NT2/D1 (cell line): Measurements from ENCODE around the gene OGT.

Source experiments
- SUZ12 ChIP-seq: IDR thresholded peaks from 2 replicates; pipeline ENCODE4 v1.6.1; 2011; ENCODE audit not compliant: insufficient read length, insufficient read depth; ENCODE audit errors: extremely low read depth
- YY1 ChIP-seq: IDR thresholded peaks from 2 replicates; pipeline ENCODE4 v1.6.1; 2011; ENCODE audit not compliant: insufficient read length, insufficient read depth
- ZNF274 ChIP-seq: IDR thresholded peaks from 2 replicates; pipeline ENCODE4 v1.6.1; 2011; ENCODE audit warnings: mild to moderate bottlenecking, low read depth, low read length

DNA sequence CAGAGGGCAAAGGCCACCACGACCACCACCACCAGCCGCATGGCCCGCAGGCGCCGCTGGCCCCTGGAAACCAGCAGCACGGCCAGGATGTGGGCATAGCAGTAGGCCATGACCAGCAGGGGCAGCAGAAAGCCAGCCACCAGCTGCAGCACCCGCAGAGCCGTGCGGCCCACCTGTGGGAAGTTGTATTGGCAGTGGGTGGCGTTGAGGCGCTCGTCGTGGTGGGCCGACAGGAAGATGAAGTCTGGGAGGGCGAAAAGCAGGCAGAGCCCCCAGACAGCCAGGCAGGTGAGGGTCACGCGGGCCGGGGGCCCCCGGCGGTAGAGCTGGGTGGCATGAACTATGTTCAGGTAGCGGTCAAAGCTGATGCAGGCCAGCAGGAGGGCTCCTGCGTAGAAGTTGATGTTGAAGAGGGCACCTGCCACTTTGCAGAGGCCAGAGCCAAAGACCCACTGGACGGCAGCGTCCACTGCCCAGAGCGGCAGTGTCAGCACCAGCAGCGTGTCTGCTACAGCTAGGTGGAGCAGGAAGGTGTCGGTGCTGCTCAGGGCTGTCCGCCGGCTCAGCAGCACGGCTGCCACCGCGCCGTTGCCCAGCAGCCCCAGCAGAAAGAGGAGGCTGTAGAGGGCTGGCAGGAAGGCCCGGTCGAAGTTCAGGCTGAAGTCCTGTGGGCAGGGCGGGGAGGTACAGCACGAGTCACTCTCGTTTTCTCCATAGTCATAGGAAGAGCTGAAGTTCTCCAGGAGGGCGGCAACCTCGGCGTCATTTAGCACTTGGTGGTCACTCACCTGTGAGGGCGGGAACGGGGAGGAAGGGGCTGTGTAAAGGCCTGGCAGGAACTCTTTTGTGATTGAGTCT lies 84.0 kb downstream of the OGT start:
- TF ChIP-seq YY1 (no peak), SUZ12 (no peak), ZNF274 (no peak)
